GM21576 (cell line): ENCODE measurements around the gene ZAP70.

Experiments
- ATAC-seq: cut with Tn5 transposase; IDR thresholded peaks from one replicate; pipeline ENCODE4 v1.9.1; 2021; ENCODE audit warnings: mild to moderate bottlenecking, moderate library complexity; ENCODE audit not compliant: unreplicated experiment

The ZAP70 gene

GRCh38 chr2:97715951-97716694 is 2.7 kb downstream of the ZAP70 start:
- no peak for ATAC-seq

- ATAC-seq, result no peak
Observed at GRCh38 chr2:97716695-97717612, 3.6 kb downstream of the ZAP70 start.

DNA sequence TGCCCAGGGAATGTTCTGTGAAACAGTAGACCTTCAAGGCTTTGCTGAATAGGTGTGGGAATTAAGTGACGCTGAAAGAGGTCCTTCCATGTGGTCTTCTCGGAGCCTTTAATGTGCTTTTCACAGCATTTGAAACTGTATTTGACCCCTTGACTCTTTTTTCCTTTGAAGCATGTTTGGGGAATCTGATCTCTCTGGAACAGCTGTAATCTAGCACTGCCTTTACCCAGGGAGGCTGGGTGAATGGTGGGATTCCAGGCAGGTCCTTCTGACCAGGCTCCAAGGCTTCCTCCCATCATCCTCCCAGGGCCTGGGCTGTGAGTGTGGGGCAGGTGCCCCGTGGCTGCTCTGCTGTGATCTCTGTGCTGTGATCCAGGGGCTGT is 4.2 kb downstream of the ZAP70 start:
- ATAC-seq, result no peak

DNA sequence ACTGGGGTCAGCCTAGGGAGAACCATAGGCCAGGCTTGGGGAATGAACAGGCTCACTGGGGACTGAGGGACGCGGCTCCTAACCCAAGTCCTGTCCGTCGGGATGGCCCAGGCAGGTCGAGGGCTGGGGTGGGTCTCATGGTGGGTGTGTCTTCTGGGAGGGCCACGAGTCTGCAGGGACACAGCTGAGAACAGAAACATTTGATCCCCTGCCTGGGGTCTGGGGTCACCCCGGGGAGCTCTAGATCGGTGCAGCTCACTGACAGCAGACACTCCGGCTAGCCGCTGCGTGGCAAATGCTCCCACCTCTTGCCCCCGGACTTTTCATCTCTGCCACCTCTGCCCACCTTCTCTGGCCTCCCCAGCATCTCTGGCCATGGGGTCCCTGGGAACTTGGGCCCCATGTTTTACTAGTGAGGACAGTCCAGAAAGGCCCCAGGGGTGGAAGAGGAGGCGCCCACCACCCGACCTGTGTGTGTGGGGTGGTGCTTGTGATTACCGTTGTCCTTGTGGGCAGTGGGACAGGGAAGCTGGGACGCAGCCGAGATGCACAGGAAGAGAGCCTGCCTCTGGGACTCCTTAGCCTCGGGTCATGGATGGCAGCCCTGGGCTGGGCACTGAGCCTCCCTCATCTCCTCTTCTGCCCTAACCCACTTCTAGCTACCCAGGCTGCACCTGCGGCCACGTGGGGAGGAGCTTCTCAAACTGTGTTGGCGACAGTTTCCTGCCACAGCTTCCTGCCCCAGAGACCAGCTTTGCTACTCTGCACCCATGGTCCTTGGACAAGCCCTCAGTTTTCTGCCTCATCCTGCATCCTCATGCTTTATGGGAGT is 4.9 kb downstream of the ZAP70 start:
- ATAC-seq, result no peak

DNA sequence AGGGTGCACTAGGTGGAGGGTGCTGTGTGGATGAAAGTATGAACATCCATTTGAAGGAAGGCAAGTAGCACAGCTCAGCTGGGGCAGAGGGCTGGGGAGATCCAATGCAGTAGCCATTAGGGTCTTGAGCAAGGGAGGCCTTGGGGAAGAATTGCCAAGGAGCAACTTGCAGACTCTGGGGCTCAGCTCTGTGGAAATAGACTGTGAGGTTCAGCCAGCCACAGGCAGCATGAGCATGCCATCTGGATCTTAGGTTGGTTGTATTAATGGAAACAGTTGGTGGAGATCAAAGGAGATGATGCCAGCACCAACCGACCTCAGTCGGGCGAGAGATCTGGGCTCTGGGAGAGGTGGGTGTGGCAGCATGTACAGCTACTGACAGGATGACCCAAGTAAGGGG is 5.6 kb downstream of the ZAP70 start:
- ATAC-seq, result no peak

DNA sequence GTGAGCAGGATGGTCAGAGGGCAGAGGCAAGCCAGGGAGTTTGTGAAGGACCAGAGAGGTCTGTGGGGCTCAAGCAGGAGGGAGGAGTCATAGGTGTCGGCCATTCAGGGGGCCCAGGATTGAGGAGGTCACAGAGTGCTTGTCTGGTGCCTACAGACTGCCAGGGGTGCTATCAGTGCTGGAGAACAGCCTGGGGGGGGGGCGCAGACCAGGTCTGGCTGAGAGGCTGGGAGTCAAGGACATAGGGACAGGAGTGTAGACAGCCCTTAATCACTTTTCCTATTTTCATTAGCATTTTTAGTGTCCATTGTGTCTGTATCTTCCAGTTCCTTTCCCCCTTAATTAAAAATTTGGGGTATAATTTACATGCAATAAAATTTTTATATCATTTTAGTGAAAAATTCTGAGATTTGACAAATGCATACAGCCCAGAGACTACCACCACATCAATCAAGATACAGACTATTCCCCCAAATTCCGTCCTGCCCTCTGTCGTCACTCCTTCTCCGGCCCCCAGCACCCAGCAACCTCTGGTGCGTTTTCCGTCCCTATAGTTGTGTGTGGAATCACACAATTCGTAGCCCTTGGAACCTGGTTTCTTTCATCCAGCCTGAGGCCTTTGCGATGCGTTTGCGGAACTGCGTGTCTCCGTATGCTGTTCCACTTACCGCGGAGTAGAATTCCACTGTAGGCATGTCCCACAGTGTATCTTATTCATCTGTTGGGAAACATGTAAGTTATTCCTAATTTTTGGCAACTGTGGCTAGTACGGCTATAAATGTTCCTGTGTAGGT is 6.2 kb downstream of the ZAP70 start:
- no peak for ATAC-seq

GRCh38 chr2:97720746-97721145 is 7.4 kb downstream of the ZAP70 start:
- no peak for ATAC-seq

GRCh38 chr2:97722227-97722626 is 8.9 kb downstream of the ZAP70 start:
- ATAC-seq, result no peak

- no peak for ATAC-seq
Observed at GRCh38 chr2:97723156-97724072, 10.0 kb downstream of the ZAP70 start.

- no peak for ATAC-seq
Observed at GRCh38 chr2:97724073-97724410, 10.7 kb downstream of the ZAP70 start.

DNA sequence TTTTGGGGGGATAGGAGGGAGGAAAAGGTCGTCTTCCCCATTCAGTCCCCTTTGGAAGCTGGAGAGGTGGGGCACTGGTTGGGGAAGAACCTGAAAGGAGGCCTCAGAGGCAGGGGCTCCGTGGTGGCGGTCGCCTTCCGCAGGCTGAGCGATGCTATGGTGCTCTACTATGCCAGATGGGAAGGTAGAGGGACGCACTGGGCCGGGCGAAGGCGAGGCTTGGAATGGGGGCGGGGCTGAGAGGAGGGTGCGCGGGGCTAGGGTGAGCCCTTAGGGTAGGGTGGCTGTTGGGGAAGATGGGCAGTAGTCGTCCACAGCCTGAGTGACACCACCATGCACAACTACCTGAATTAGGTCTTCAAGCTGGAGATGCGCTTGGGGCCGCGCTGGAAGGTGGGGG is 11.1 kb downstream of the ZAP70 start:
- ATAC-seq, result no peak

DNA sequence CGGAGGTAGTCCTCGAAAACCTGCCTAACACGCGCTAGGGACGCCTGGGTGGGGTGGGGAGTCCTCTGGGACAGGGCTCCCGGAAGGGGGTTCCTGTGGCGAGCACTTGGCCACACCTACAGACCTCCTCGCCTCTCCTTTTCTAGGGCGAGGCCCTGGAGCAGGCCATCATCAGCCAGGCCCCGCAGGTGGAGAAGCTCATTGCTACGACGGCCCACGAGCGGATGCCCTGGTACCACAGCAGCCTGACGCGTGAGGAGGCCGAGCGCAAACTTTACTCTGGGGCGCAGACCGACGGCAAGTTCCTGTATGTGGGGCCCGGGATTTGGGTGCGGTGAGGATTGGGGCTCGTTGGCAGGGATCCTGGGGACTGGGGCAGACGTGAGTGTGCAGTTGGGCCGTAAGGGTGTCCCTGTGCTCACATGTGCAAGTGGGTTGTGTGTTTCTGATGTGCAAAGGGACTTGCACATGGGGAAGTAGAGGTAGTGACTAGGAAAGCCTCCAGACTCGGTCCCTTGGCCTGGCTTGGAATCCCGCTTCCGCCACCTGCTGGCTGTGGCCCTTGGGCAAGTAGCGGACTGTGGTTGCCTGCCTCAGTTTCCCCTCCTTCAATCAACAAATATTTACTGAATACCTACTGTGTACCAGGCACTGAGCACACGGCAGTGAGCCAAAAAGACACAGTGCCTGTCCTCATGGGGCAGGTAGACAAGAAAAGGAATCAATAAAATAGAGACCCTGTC is 11.7 kb downstream of the ZAP70 start:
- no peak for ATAC-seq

DNA sequence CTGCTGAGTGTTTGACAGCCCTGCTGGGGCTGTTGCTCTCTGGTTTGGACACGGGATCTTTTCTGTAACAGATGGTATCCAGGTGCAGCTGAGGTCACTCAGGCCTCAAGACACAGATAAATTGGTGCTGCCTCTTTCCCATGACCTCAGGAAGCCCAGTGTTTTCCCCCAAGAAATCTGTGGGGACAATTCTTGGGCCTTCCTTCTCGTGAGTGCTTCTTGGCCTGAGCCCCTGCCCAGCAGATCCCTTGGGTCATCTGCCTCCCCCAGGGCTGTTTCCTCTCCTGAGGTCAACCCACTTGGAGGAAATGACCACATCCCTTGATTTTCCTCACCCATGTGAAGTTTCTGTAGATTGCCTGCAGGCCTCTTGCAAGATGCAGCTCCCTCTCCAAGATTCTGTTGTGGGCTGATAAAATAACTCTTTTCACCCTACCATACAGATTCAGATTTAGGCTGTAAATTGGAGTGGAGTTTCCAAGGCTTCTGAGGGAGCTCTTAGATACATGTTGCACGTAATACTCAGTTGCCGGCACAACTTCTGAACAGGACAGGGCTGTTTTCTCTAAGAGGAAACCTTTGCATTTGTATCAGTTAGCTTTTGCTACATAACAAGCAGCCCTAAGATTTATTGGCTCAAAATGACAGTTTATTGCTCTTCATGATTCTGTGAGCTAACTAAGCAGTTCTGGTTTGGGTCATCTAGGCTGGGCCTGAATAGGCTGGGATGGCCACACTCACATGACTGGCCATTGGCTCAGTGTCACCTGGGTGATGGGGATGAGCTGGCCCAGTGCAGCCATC is 13.1 kb downstream of the ZAP70 start:
- no peak for ATAC-seq

- ATAC-seq, result no peak
Observed at GRCh38 chr2:97727296-97727695, 13.9 kb downstream of the ZAP70 start.

DNA sequence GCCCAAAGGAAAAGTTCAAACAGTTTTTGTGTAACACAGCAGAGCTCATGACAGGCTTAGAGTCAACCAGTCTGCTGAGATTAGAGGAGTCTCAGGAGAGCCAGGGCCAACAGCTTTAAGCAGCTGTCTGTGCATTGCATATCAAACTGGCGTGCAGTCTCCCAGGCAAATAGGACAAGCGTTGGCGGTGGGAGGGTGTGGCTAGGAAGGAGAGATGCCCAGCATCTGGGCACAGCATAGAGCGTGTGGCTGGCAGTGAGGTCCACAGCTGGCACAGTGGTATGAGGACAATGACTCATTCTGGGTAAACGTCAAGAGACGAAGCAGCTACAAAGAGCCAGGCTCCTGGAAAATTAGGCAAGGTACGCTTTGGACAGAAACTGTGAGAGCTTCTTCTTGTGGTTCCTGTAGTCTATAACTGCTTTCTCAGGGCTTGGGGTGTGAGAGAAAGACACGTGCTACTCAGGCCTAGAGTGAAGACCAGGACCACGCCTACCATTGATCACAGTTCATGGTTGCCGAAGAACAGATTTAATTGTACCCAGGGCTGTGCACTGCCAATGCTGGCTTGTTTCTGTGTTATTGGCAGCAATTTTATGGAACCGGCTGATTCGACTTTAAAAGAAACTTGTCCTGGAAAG is 14.8 kb downstream of the ZAP70 start:
- ATAC-seq, result no peak

DNA sequence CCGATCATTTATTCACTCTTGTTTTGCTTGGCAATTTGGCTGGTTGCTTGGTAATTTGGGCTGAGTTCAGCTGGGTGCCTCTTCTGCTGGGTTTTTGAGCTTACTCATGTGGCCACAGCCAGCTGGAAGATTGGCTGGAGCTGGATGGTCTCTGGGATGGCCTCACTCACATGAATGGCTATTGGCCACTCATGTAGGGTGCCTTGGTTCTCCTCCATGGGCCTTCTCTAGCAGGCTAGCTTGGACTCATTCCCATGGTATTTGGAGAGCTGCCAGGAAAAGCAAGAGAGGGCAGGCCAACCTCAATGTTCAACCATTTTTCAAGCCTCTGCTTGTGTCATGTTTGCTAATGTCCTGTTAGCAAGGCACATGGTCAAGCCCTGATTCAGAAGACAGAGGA is 16.9 kb downstream of the ZAP70 start:
- ATAC-seq, result no peak

GRCh38 chr2:97731274-97732020 is 18.1 kb downstream of the ZAP70 start:
- no peak for ATAC-seq
